Stimulated activated CD8-positive, alpha-beta memory T cell treated with anti-CD3 and anti-CD28 coated beads, Interleukin-2, amount 100 ng/mL, for 48 hours (primary cell): ENCODE measurements around the gene CFD.
"Not testable (repeated sequence)": the region's sequence is repeated elsewhere in the genome, so short reads cannot be mapped to it uniquely, and the experiment has no call there.

Source experiments
- DNase-seq, 2 donors: peaks; one replicate each; pipeline ENCODE4 v3.0.0-alpha.2; 2020; ENCODE audit warnings: low read depth in 2 of 2

The CFD gene

GRCh38 chr19:825897-826644, 33.4 kb upstream of the CFD start:
- no peak for DNase-seq

DNA sequence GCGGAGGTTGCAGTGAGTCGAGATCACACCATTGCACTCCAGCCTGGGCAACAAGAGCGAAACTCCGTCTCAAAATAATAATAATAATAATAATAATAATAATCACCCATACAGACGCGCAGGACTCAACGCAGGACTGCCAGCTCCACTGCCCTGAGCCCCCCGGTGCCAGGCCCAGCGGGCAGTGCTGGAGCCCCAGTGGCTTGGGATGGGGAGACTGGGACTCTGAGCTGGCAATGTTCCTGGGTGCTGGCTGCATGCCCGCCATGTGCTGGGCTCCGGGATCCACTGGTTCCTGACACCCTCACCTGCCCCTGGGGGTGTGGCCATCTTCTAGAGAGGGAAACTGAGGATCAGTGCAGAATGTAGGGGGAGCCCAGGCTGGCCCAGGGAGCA, 32.2 kb upstream of the CFD start:
- DNase-seq, result no peak

- no peak for DNase-seq
Measured at GRCh38 chr19:827710-828321, 31.6 kb upstream of the CFD start, which contains the start of gene AZU1. AZU1 (plus strand) TSS chr19:827837; CDS start chr19:827847, 10 bp downstream.

DNA sequence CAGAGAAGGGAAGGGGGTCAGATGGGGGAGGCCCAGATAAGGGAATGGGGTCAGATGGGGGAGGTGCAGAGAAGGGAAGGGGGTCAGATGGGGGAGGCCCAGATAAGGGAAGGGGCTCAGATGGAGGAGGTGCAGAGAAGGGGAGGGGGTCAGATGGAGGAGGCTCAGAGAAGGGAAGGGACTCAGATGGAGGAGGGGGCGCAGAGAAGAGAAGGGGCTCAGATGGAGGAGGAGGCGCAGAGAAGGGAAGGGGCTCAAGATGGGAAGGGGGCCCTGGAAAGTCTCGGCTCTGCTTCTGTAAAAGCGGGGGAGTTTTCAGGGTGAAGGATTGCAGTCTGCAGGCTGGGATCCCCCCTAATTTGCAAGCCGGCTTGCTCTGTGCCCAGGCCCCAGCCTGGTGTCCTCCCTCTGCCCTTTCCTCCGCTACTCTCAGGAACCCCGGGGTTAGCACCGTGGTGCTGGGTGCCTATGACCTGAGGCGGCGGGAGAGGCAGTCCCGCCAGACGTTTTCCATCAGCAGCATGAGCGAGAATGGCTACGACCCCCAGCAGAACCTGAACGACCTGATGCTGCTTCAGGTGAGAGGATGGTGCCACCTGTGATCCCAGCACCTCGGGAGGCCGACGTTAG, 30.2 kb upstream of the CFD start:
- no peak for DNase-seq

- DNase-seq, result no peak
Measured at GRCh38 chr19:831407-832369, 27.8 kb upstream of the CFD start.

- no peak for DNase-seq
Measured at GRCh38 chr19:834216-834615, 25.2 kb upstream of the CFD start.

DNA sequence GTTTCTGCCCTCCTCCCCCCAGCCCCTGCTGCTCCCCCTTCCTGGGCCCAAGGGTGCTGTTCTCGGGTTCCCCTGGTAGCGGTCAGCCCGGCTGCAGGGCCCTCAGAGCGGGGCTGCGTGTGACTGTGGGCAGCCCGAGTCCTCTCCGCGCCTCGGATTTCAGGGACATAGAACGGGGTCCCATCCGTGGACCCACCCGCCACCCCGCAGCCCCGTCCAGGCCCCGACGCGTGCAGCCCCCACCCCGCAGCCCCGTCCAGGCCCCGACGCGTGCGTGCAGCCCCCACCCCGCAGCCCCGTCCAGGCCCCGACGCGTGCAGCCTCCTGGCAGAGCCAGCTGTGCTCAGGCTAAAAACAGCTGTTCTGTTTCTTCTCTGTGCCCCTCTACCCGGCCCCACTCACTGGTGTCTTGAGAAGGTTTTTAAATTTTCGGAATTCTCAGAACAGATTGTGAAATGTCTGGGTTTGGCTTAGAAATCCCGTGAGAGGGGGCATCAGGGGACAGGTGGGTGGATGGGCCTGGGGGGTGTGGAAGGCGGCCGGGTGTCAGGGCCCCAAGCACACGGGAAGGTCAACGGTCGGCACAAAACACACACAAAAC, 24.2 kb upstream of the CFD start:
- no peak for DNase-seq

DNA sequence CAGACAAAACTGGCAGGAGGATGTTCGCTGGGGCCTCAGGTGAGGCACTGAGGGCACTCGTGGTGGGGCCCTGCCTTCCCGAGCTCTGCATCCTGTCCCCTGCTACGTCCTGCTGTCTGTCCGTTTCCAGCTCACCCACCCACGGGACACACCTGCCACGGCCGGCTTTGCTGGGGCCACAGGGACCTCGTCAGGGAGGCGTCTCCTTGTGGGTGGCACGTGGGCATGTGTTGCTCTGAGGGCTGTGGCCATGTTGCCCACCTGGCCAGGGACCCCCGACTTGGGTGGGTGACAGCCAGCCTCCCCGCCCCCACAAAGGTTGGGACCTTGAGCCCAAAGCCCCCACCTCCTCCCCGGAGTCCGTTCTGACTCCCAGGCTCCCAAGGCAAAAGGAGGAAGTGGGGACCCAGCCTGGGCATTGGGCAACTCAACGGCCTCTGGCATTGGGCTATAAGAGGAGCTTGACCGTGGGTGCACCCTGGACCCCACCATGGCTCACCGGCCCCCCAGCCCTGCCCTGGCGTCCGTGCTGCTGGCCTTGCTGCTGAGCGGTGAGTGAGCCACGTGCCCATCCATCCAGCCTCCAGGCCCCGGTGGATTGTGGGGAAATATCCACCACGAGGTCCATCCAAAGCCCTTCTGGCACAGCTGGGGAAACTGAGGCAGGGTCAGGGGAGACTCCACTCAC, 18.8 kb upstream of the CFD start, which contains the start of gene PRTN3:
PRTN3 (plus strand) TSS at position 481 of the 688 bp plus-strand sequence; CDS start at position 491, 10 bp downstream.
- no peak for DNase-seq

GRCh38 chr19:842802-843179, 16.7 kb upstream of the CFD start:
- DNase-seq, result not testable (repeated sequence)

DNA sequence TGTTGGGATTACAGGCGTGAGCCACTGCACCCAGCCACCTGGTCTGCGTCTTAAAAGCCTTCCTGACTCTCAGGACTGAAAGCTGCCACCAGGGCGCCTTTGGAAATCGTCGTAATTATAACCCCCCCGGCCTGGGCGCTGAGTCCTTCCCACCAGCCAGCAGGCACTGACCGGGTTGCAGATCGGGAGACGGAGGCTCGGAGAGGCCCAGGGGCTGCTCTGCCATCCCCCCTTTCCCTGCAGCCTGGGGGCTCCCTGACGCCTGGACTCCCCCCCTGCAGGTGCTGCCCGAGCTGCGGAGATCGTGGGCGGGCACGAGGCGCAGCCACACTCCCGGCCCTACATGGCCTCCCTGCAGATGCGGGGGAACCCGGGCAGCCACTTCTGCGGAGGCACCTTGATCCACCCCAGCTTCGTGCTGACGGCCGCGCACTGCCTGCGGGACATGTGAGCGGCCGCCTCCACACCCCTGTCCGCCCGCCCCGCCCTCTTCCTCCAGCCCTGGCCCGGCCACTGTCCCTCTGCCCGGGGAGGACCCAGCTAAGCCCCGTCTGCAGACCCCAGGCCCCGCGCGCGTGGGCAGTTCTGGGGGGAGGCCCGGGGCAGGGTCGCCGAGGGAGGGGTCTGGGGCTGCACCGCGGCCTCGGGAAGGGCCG, 16.2 kb upstream of the CFD start:
- DNase-seq, result no peak

DNA sequence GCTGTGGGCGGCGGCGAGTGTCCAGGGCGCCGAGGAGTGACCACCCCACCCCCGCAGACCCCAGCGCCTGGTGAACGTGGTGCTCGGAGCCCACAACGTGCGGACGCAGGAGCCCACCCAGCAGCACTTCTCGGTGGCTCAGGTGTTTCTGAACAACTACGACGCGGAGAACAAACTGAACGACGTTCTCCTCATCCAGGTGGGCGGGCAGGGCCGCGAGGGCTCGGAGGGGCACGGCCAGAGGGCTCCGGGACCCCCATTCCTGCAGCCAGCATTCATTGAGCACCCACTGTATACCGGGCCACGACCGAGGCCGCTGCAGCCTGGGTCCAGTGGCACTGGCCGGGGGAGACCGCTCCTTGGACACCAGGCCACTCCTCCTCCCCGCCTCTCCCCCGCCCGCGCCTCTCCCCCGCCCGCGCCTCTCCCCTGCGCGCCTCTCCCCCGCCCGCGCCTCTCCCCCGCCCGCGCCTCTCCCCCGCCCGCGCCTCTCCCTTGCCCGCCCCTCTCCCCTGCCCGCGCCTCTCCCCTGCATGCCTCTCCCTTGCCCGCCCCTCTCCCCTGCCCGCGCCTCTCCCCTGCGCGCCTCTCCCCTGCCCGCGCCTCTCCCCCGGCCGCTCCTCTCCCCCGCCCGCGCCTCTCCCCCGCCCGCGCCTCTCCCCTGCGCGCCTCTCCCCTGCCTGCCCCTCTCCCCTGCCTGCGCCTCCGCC, 15.5 kb upstream of the CFD start:
- DNase-seq, result no peak

GRCh38 chr19:844546-844971, 14.9 kb upstream of the CFD start:
- no peak for DNase-seq

DNA sequence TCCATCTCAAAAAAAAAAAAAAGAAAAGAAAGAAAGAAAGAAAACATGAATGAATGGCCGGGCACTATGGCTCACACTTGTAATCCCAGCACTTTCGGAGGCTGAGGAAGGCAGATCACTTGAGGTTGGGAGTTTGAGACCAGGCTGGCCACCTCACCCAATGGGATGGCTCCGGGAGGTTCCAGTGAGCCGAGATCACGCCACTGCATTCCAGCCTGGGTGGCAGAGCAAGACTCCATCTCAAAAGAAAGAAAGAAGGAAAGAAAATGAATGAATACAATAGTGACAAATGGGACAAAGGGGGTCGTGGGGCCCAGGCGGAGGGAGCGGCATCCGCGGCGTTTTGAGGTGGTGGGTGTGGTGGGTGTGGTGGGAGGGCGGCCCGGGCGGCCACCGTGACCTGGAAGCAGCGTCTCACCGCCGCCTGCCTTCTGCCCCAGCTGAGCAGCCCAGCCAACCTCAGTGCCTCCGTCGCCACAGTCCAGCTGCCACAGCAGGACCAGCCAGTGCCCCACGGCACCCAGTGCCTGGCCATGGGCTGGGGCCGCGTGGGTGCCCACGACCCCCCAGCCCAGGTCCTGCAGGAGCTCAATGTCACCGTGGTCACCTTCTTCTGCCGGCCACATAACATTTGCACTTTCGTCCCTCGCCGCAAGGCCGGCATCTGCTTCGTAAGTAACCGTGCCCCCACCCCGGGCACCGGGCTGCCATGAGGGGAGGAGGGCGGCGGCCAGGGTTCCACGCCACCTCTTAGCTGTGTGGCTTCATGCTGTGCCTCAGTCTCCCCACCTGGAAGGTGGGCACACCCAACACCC, 13.6 kb upstream of the CFD start:
- DNase-seq, result no peak

DNA sequence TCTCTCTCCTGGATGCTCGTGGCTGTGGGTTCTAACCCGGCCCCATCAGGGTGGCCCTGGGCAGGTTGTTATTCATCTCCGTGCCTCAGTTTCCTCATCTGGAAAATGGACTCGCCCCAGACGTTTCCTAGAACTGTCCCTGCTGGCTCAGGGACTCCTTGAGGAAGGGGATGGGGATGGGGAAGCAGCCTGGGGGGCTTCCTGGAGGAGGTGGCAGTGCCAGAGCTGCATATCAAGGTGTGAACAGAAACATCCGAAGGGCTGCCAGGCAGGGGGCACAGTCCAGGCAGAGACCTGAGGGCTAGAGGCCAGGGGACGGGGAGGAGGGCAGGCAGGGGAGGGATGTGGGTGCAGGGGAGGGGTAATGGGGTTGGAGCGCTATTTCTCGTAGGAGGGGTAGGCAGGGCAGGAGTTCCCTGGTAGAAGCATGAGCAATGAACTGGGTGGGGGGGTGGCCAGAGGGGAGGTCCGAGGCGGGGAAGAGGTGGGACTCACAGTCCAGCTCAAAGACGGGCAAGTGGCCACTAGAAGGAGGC, 11.0 kb upstream of the CFD start:
- no peak for DNase-seq

- DNase-seq, result not testable (repeated sequence)
Measured at GRCh38 chr19:849195-849594, 10.3 kb upstream of the CFD start.

DNA sequence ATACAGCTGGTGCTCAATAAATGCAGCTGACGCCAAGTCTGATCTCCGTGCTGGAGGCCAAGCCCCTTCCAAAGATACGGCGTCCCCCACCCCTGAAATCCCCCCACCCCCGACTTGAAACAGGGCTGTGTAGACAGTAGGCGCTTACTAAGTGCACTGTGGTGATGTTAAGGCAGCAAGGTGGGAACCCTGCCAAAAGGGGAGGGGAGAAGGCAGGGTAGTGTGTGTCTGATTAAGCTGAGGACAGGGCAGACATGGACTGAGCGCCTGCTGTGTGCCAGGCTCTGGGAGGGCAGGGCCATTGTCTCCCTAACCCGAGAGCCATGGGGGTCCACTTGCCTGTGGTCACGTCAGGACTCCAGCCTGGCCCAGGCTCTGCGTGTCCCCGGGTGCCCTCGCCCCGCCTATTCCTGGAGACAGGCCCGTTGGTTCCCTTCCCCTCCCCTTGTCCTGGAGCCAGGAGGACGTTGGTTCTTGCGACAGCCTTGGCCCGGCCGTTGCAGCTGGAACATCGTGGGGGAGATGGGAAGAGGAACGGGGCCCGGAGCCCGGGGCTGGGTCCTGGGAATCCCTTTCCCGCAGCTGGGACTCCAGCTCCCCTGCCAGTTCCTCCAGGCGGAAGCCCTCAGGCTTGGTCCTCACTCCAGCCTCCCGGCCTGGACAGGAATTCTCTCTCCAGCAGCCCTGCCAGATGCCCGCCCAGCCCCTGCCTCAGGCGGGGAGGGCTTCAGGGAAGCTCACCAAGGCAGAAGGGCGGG, 9.1 kb upstream of the CFD start:
- no peak for DNase-seq

GRCh38 chr19:850979-851335, 8.5 kb upstream of the CFD start:
- no peak for DNase-seq
